ENCODE results near the gene GLYAT.

Gene GLYAT, protein sequence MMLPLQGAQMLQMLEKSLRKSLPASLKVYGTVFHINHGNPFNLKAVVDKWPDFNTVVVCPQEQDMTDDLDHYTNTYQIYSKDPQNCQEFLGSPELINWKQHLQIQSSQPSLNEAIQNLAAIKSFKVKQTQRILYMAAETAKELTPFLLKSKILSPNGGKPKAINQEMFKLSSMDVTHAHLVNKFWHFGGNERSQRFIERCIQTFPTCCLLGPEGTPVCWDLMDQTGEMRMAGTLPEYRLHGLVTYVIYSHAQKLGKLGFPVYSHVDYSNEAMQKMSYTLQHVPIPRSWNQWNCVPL

DNA sequence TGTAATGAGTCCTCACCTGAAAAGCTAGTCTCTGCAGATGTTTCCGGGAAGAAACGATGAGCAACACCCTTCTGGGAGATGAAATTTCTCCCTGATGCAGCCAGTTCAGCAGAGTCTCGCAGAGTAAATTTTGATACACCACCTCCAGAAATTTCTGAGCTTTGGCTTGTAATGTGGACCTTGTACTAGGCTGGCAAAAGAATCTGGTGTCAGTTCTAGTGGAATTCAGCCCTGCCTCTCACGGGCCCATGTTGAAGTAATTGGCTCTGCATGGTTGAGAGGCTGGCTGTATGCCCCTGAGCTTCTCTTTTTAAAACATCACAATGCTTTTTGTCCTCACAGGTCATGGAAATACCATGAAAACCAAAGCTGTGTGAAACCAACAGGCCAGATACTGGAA, at the start of gene GLYAT:
Gene GLYAT, minus strand, starts transcription at position 125 of the 400 bp plus-strand sequence. CDS start 7,447 bp downstream, outside the sequence.
- DNase-seq (ENCODE audit: low read depth, low spot score): no peak

DNA sequence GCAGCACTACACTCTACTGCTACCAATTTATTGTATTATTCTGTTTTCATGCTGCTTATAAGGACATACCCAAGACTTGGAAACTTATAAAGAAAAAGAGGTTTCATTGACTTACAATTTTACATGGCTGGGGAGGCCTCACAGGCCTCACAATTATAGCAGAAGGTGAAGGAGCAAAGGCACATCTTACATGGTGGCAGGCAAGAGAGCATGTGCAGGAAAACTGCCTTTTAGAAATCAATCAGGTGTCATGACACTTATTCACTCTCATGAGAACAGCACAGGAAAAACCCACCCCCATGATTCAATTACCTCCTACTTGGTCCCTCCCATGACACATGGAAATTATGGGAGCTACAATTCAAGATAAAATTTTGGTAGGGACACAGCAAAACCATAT, 49.6 kb upstream of the GLYAT start:
- no peak for DNase-seq (ENCODE audit: low read depth, low spot score)

DNA sequence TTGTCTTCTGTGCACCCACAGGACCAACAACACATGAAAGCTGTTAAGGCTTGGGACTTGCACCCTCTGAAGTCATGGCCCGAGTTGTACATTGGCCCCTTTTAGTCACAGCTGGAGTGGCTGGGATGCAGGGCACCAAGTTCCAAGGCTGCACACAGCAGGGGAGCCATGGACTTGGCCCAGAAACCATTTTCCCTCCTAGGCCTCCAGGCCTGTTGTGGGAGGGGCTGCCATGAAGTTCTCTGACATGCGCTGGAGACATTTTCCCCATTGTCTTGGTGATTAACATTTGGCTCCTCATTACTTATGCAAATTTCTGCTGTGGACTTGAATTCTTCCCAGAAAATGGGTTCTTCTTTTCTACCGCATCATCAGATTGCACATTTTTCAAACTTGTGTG, 48.8 kb upstream of the GLYAT start:
- DNase-seq (ENCODE audit: low read depth, low spot score): no peak

DNA sequence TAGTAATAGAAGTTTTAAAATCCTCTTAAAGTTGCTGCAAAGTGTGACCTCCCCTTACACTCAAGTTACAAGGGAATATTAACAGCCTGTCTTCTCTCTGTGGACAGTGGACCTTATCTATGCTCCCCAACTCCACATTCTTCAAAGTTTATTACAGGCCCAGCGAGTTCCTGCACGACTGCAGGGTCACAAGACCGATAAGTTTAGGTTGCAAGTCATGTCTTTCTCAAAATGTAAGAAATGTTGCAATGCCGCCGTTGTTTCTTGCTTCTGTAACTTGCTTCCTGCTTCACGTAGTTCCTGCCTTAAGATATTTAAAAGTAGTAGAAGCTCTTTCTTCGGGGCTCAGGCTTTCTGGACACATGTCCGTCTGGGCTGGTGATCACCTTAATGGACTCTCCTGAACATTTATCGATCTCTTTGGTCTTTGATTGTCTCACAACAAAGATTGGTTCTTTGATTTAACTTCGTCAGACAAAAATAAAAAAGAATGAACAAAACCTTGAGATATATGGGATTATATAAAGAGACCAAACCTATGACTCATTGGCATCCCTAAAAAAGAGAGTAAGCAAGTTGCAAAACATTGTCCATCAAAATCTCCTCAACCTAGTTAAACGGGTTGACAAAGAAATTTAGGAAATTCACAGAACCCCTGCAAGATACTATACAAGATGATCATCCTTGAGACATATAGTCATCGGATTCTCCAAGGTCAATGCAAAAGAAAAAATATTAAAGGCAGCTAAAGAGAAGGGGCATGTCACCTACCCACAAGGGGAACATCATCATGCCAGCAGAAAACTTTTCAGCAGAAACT, 45.4 kb upstream of the GLYAT start:
- no peak for DNase-seq (ENCODE audit: low read depth, low spot score)

DNA sequence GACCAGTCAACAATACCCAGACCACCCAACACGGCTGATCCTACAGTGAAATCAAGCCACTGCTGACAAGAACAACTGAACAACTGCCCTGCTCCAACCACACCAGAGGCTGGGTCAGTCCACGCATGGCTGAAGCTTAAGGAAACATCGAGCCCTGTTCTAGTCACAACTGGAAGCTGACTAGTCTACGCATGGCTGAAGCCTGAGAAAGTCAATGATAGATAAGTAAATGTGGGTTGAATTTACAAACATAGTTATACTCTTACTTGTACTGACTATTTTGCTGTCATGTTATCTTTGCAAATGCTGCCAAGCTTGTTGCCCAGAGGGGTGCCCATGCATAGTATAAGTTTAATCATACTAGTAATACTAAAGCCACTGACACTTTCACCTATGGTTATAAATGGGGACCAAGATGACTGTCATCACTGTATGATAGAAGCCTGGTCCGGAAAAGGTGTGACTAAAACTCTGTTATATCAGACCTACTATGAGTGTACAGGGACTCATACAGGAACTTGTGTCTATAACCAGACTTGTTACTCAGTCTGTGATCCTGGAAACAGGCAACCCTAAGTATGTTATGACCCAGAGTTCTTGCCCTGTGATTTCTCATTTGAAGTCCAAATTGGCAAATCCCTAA, 43.4 kb upstream of the GLYAT start:
- DNase-seq (ENCODE audit: low read depth, low spot score): no peak

DNA sequence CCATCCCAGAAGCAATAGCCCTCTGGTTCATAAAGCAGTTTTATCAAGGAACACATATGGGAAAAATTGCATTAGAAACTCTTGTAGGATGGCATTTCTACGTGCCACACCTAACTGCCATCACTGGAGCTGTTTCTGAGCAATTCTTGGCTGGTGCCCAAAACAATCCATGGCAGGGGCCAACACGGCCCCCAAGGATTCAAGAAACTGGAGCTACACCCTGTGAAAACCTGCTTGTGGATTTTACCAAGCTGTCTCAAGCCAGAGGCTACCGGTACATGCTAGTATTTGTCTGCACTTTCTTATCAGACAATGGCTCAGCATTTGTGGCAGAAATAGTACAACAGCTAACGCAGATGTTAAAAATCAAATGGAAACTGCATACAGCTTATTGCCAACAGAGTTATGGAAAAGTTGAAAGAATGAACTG, 42.4 kb upstream of the GLYAT start:
- DNase-seq (ENCODE audit: low read depth, low spot score): no peak

DNA sequence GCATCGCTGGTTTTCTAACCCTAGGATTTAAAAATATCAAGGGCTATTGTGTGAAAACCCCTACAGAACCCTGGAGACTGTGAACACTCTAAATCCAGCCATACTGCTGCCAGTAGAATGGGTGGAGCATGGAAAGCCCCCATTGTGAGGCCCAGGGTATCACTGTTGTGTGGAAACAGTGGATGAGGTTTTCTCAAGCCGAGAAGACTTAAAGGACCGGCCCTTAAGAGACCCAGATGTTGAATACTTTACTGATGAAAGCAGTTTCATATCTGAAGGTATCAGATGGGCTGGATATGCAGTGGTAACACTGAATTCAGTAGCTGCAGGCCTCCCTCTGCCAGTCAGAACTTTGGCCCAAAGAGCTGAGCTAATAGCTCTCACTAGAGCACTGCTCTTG, 41.6 kb upstream of the GLYAT start:
- no peak for DNase-seq (ENCODE audit: low read depth, low spot score)

DNA sequence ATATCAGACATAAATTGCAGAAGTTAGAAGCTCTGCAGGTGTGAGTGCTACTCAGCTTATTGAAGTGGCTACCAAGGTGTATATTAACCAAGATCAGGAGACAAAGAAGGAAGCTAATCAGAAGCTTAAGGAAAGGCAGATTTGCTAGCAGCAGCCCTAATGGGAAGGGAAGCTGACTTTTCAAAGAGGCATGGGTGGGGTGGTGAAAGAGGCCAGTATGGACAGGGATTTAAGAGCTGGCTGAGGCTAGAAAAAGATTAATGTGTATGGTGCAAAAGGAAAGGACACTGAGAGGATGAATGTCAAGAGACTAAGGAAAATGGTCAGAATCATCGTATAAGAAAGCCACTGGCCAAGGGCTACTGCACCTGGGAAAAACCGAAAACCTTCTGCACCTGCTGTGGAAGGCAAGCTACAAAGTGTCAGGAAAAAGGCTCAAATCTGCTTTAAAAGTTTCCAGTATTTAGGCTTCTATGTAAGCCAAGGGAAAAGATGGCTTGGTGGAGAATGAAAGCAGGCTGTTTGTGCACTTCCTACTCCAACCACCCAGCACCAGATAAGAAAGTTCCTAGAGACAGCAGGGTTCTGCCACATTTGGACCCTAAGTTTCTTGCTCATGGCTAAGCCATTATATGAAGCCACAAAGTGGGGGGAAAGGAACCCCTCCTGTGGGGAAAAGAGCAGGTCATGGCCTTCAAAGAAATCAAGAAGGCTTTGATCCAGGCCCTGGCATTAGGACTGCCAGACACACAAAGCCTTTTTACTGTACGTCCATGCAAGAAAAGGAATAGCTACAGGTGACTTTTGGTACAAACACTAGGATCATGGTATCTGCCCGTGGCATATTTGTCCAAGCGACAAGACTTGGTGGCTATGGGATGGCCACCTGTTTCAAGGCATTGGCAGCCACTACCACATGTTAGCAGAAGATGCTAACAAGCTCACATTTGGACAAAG, 40.9 kb upstream of the GLYAT start:
- no peak for DNase-seq (ENCODE audit: low read depth, low spot score)

DNA sequence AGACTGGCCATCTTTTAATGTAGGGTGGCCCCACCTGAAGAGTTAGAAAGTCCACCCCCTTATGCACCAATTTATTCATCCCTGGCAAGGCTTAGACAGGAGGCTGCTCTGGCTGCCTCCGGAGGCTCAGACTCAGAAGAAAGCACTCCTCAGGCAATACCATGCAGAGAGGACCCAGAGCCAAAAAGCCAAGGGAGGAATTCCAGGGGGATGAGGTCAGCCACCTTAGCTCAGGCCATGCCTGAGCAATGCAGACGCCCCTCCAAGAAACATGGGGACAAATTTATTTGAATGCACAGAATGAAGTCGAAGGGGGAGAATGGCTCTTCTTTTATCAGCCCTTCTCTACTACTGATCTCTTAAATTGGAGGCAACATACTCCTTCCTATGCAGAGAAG, 39.7 kb upstream of the GLYAT start:
- DNase-seq (ENCODE audit: low read depth, low spot score): no peak

DNA sequence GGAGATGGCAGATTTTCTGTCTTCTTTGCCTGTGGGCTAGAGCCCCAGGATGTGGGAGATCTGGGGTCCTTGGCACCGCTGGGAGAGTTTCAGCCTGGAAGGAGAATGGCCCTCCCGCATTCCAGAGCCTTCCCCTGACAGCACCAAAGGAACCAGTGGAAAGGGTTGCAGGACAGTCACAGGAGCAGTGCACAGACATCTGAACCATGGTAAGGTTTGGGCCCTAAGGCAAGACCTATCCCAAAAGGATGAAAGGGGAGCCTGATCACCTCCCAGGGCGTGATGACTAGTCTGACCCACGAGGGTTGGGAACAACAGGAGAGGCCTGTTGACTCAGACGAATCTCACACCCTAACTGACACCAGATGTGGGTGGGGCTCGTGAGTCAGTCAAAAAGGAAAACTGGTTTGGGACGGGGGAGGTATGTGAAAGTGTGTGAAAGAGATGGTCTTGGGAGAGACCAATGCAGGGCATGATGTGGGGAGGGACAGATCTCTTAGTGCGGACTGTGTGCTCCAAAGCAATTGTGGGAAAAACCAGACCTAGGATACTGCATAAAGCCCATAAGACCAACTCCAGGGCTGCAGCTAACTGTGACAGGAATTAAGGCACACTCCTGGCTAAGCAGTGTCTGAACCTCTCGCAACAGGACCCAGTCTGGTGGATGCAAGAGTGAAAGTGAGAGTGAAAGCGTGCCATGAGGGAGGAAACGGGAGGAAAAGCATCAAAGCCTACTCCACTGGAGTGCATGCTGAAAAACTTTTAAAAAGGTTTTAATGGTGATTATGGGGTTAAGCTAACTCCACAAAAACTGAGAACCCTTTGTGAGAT, 39.1 kb upstream of the GLYAT start:
- no peak for DNase-seq (ENCODE audit: low read depth, low spot score)

DNA sequence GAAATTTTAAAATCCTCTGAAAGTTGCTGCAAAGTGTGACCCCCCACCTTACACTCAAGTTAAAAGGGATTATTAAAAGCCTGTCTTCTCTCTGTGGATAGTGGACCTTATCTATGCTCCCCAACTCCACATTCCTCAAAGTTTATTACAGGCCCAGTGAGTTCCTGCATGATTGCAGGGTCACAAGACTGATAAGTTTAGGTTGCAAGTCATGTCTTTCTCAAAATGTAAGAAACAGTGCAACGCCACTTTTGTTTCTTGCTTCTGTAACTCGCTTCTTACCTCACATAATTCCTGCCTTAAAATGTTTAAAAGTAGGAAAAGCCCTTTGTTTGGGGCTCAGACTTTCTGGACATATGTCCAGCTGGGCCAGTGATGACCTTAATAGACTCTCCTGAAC, 38.4 kb upstream of the GLYAT start:
- no peak for DNase-seq (ENCODE audit: low read depth, low spot score)

DNA sequence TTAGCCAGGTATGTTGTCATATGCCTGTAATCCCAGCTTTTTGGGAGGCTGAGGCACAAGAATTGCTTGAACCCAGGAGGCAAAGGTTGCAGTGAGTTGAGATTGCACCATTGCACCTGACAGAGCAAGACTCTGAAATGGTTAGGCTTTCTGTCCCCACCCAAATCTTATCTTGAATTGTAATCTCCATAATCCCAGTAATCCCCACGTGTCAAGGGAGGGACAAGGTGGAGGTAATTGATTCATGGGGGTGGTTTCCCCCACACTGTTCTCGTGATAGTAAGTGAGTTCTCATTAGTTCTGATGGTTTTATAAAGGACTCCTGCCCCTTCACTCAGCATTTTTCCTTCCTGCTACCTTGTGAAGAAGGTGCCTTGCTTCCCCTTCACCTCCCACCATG, 37.6 kb upstream of the GLYAT start:
- no peak for DNase-seq (ENCODE audit: low read depth, low spot score)

DNA sequence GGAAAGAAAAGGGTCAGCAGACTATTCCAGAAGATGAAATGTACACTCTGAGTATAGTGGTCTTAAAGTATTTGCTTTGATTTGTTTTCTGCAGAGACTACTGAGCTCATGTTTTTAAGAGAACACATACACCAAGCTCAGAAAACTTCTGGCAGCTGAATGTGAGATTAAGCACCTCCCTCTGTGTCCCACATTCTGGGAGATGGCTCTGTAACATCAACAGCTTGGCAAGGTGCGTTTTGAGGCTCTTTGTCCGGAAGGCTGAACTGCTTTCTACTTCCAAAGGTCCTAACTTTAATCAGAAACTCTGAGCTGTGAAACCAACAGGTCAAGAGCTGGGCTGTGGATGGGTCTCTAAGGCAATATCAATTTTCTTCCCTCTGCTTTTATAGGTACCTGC, 36.4 kb upstream of the GLYAT start:
- DNase-seq (ENCODE audit: low read depth, low spot score): no peak

DNA sequence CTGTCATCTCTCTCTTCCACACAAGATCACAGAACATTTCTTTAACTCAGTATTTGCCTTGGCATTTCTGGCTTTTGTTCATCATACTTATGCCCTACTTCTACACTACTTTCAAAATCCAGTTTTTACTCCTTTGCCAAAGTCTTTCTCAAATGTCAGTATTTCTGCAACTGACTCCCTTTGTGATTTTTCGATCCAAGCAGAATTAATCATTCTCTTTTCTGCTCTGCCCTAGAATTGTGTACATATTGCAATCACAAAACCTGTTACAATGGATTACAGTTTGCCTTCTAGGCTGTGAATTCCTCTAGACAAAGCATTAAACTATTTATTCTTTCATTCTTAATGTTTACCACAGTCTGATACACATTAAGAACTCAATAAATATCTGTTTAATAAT, 33.3 kb upstream of the GLYAT start:
- DNase-seq (ENCODE audit: low read depth, low spot score): no peak

DNA sequence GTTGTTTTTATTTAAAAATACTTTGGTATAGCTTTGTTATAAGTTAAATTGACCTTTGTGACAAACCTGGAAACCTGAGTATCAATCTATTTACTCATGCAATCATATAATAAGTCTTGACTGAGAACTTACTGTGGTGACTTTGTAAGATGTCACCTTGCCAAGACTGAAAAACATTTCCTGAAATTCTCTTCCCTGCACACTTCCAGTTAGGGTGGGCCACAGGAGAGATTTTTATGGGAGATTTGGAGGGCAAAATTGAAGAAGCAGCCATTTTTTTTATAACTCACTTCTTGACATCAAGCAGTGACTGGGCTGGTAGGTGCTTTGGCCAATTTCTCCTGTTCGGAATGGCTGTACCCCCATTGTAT, 31.4 kb upstream of the GLYAT start:
- no peak for DNase-seq (ENCODE audit: low read depth, low spot score)

DNA sequence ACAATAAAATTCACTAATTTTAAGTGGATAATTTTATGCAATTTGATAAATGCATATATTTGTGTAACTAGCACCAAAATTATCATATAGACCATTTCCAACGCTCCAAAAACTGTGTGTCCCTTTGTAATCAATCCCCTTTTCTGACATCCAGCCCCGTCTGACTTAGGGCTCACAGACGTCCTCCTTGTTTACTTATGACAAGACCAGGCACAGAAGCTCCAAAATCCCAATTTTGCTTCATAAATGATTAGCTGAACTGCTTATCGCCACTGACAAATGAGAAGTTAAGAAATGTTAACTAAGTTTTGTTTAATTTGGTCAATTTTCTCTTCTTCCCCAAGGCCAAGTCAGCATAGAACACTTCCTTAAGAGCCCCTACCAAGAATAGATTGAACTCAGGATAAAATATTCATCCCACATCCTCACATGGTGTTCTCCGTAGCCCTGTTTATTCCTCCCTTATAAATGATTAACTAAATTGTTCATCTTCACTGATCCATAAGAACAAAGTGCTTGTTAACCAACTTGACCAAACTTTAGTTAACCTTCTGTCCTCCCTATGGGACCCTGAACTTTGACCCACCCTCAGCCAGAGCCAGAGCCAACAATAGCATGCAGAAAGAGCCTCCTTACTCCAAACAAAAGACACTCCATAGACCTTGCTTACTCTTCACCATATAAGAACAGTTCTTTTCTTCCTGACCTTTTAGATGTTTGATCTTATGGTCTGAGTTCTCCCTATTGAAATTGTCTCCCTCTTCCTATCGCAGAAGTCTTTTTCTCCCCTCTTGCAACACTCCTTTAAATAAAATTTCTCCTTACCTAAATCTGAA, 30.8 kb upstream of the GLYAT start:
- DNase-seq (ENCODE audit: low read depth, low spot score): no peak

DNA sequence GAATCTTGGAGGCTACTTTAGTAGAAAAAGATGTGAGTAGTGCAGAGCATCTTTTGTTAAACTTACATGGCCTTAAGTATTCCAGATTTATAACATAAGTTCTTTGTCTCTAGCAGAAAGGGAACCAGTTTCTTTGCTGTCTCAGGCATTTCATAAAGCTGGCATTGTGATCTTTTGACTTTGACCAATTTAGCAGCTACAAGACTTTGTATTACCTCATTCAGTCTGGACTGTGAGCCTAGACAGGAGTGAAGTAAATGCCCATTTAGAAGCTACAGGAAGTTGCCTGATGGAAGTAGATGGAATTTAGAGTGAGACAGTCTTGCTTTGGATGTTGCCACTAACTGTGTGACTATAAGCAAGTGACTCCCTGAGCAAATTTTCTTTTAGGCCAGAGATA, 25.7 kb upstream of the GLYAT start:
- DNase-seq (ENCODE audit: low read depth, low spot score): no peak

DNA sequence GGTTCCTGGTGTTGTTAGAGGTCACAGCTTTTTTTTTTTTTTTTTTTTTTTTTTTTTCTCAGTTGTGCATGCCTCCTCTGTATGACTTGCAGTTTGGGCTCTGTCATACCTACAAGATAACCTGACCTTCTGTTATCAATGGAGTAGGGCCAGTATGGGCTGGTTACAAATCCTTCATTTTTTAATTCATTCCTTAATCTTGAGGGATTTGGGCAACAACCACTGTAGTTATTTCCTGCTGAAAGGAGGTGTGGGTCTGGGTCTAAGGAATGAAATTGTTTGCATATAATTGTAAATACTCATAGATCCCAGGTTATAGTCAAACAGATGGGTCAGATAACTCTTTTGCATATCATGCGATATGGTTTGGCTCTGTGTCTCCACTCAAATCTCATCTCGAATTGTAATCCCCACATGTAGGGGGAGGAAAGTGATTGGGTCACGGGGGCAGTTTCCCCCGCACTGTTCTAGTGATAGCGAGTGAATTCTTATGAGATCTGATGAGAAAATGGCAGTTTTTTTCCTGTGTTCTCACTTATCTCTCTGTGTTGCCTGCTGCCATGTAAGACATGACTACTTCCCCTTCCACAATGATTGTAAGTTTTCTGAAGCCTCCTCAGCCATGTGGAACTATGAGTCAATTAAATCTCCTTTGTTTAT, 14.1 kb upstream of the GLYAT start:
- DNase-seq (ENCODE audit: low read depth, low spot score): no peak

DNA sequence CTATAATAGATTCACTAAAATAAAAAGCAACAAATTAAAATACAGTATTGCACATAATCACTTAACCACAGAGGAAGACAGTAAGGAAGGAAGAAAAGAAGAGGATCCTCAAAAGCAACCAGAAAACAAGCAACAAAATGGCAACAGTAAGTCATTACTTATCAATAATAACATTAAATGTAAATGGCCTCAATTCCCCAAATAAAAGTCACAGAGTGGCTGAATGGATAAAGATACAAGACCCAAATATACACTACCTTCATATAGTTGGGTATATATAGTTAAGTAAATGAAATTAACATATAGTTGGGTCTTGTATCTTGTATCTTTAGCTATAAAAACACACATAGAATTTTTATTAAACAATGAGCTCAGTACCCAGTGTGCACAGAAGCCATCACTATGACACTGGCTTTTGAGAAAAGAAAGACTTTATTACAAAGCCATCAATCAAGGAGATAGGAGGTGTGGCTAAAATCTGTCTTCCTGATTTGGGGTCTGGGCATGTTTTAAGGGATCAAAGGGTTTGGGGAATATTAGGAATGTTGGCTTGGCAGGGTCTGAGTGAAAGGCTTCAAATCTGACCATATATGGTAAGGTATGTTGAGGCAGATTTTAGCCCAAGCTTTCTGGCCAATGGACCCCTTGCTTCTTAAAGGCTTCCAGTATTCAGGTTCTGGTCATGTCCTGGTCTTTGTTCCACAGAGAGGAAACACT, 13.4 kb upstream of the GLYAT start:
- DNase-seq (ENCODE audit: low read depth, low spot score): no peak
